HCT116 (cell line): ENCODE measurements around the gene EVX1. TPM values are rescaled to one million over a fixed set of nuclear protein-coding genes. Genes with fewer than 3 reads are reported as not detected.

Experiments
- ATAC-seq: fragments of 200-7000 bp; cut with Tn5 transposase; 2 replicates; pipeline ENCODE4 v1.9.1; 2020; ENCODE audit warnings: mild to moderate bottlenecking, moderate library complexity
- BruUV-seq: library from RNA; stranded (reverse); fragments of 400-500 nt; replicated peaks from 2 replicates; lab custom pipeline; 2021; lab: Mats Ljungman, UMichigan
- CTCF ChIA-PET: fragments of 300-600 bp; sonication (Branson Sonifier 250); formaldehyde crosslinking; loops from one replicate; lab custom pipeline; 2021; ENCODE audit warnings: antibody characterized with exemption; lab: Charles Lee
- POLR2A ChIA-PET: fragments of 300-600, 350-600 bp; sonication (Branson Sonifier 250); formaldehyde crosslinking; loops from one replicate; lab custom pipeline; 2021; ENCODE audit warnings: antibody characterized with exemption; lab: Charles Lee
- RAD21 ChIA-PET, 2 experiments: fragments of 300-600 bp; sonication (Branson Sonifier 250); formaldehyde crosslinking; loops; one replicate each; lab custom pipeline; 2023; ENCODE audit warnings: low total read pairs in 2 of 2; ENCODE audit not compliant: uncharacterized antibody in 2 of 2, unreplicated experiment in 2 of 2, low non-redundant PET in 1 of 2; lab: Charles Lee
- DNase-seq: peaks from one replicate; pipeline ENCODE4 v3.0.0-alpha.2; 2010; ENCODE audit warnings: low read depth, low spot score
- H2AFZ ChIP-seq: fragments of 200-600 bp; shearing (Covaris generic), sonication (generic); 2 replicates; pipeline ENCODE4 v1.6.1; 2017; ENCODE audit warnings: low read depth, mixed run types, mixed read lengths, antibody characterized with exemption, low read length; ENCODE audit not compliant: poor library complexity, severe bottlenecking
- H3K27ac ChIP-seq: 2 replicates; pipeline ENCODE4 v1.5.1; 2012; ENCODE audit warnings: low read depth, low read length
- H3K27me3 ChIP-seq: fragments of 200-600 bp; sonication (generic); 2 replicates; pipeline ENCODE4 v1.6.1; 2016; ENCODE audit warnings: mixed run types, low read length, mixed read lengths; ENCODE audit not compliant: insufficient read depth
- H3K36me3 ChIP-seq, 2 experiments: fragments of 200-500 bp in 1 of 2; fragments of 200-600 bp in 1 of 2; sonication (Bioruptor generic) in 1 of 2; sonication (generic) in 1 of 2; 2 replicates each; pipeline versions ENCODE4 v1.5.1 to v1.6.1; 2014 to 2016; ENCODE audit warnings: low read length in 2 of 2, inconsistent platforms in 1 of 2, mixed read lengths in 1 of 2, mixed run types in 1 of 2; ENCODE audit not compliant: insufficient read depth in 2 of 2, control insufficient read depth in 1 of 2
- H3K4me1 ChIP-seq, 2 experiments: fragments of 200-600 bp in 1 of 2; sonication (generic) in 1 of 2; 2 replicates each; pipeline versions ENCODE4 v1.5.1 to v1.6.1; 2012 to 2017; ENCODE audit warnings: low read length in 2 of 2, inconsistent platforms in 1 of 2, mild to moderate bottlenecking in 1 of 2, mixed read lengths in 1 of 2, mixed run types in 1 of 2, moderate library complexity in 1 of 2; ENCODE audit not compliant: insufficient read depth in 2 of 2, control insufficient read depth in 1 of 2
- H3K4me2 ChIP-seq: fragments of 200-600 bp; sonication (generic); 2 replicates; pipeline ENCODE4 v1.6.1; 2017; ENCODE audit warnings: mixed run types, low read length, mixed read lengths
- H3K4me3 ChIP-seq, 2 experiments: fragments of 200-600 bp in 1 of 2; sonication (generic) in 1 of 2; replicated peaks in 1 of 2; 2 replicates each; pipeline ENCODE4 v1.5.1; 2011 to 2016; ENCODE audit warnings: low read length in 2 of 2, control low read depth in 1 of 2, low read depth in 1 of 2, mild to moderate bottlenecking in 1 of 2, mixed read lengths in 1 of 2, mixed run types in 1 of 2
- H3K79me2 ChIP-seq: fragments of 200-600 bp; sonication (generic); 2 replicates; pipeline ENCODE4 v1.6.1; 2017; ENCODE audit warnings: mild to moderate bottlenecking, mixed run types, low read length, moderate library complexity, mixed read lengths; ENCODE audit not compliant: insufficient read depth
- H3K9ac ChIP-seq: fragments of 200-600 bp; sonication (generic); 2 replicates; pipeline ENCODE4 v1.6.1; 2016; ENCODE audit warnings: low read length, mixed read lengths
- H3K9me2 ChIP-seq: fragments of 200-600 bp; sonication (generic), shearing (Covaris generic); 2 replicates; pipeline ENCODE4 v1.6.1; 2017; ENCODE audit warnings: mixed run types, mild to moderate bottlenecking, moderate library complexity; ENCODE audit not compliant: insufficient read depth
- H3K9me3 ChIP-seq, 2 experiments: fragments of 200-500 bp in 1 of 2; fragments of 200-600 bp in 1 of 2; sonication (Bioruptor generic) in 1 of 2; sonication (generic) in 1 of 2; 2 replicates each; pipeline ENCODE4 v1.6.1; 2014 to 2017; ENCODE audit warnings: low read length in 2 of 2, mixed read lengths in 2 of 2, inconsistent platforms in 1 of 2, low read depth in 1 of 2, mild to moderate bottlenecking in 1 of 2, mixed run types in 1 of 2, moderate library complexity in 1 of 2; ENCODE audit not compliant: control insufficient read depth in 1 of 2, insufficient read depth in 1 of 2
- H4K20me1 ChIP-seq: fragments of 200-600 bp; sonication (generic), shearing (Covaris generic); 2 replicates; pipeline ENCODE4 v1.6.1; 2017; ENCODE audit warnings: mixed run types, mild to moderate bottlenecking, moderate library complexity; ENCODE audit not compliant: insufficient read depth
- EGR1 ChIP-seq: IDR thresholded peaks from 2 replicates; pipeline ENCODE4 v1.6.1; 2012; ENCODE audit warnings: low read depth
- EZH2phosphoT487 ChIP-seq: fragments of 200-600 bp; IDR thresholded peaks from 2 replicates; pipeline ENCODE4 v1.6.1; 2018; ENCODE audit warnings: antibody characterized with exemption, borderline replicate concordance
- FOSL1 ChIP-seq: IDR thresholded peaks from 2 replicates; pipeline ENCODE4 v1.6.1; 2012; ENCODE audit warnings: low read depth
- POLR2A ChIP-seq: IDR thresholded peaks from 2 replicates; pipeline ENCODE4 v1.7.0; 2011; ENCODE audit warnings: borderline replicate concordance; ENCODE audit not compliant: insufficient read depth, insufficient read length; ENCODE audit errors: extremely low read depth
- RAD21 ChIP-seq: IDR thresholded peaks from 2 replicates; pipeline ENCODE4 v1.6.1; 2012; ENCODE audit warnings: low read depth, mild to moderate bottlenecking
- SIN3A ChIP-seq: IDR thresholded peaks from 2 replicates; pipeline ENCODE4 v1.6.1; 2012; ENCODE audit warnings: low read depth
- SP1 ChIP-seq: IDR thresholded peaks from 2 replicates; pipeline ENCODE4 v1.6.1; 2012; ENCODE audit warnings: low read depth
- SRF ChIP-seq: IDR thresholded peaks from 2 replicates; pipeline ENCODE4 v1.6.1; 2012; ENCODE audit warnings: low read depth
- TCF7L2 ChIP-seq: IDR thresholded peaks from 2 replicates; pipeline ENCODE4 v1.7.0; 2011; ENCODE audit warnings: borderline replicate concordance, inconsistent platforms; ENCODE audit not compliant: insufficient read depth, insufficient read length; ENCODE audit errors: extremely low read depth
- intact Hi-C: fragments of 100-400 bp; cut with micrococcal nuclease; formaldehyde crosslinking; loops from 2 replicates; pipeline ENCODE4 v1.10.0; 2022
- total RNA-seq: library from RNA; stranded (reverse); gene quantifications from one replicate; pipeline ENCODE4 v1.2.1, GENCODE V29; 2021; ENCODE audit not compliant: unreplicated experiment
- TF ChIP-seq, protein P1 (sequence below): IDR thresholded peaks from 2 replicates; pipeline ENCODE4 v1.6.1; 2012
- TF ChIP-seq, protein P2 (sequence below): IDR thresholded peaks from 2 replicates; pipeline ENCODE4 v1.6.1; 2012

The EVX1 gene
- total RNA-seq, 1 experiment from 2014 or later = 0.25 TPM

DNA sequence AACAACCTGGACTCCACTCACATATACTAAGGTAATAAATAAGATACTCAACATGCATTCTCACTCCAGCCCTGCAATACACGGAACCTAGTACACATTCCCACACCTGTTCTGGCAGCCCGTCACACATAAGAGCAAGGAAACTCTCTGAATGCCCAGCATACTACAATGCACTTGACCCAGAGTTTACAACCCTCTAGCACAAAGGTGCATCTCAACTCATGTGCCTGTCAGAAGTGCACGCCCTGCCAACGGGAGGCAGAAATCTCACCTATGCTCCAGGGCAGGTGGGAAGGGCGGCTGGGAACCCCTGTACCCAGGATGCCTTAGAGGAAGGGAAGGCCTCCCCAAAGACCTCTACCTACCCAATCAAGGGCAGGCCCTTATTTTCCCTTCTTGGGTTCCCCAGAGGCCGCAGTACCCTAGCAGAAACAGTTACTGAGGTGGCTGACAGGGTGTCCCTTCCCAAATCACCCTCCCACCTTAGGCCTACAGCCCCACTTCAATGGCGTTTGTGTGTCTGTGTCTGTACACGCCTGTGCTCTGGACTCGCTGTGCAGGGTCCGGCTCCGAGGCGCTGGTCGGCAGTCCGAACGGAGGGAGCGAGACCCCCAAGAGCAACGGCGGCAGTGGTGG is 2.0 kb downstream of the EVX1 start:
- no TSS peak for BruUV-seq
- Histone ChIP-seq H3K9ac (no peak overlapping the region), H3K4me2 (no peak overlapping the region), H3K27me3 (no peaks in the 10 kb centered on the region), H3K36me3 (no peaks in the 10 kb centered on the region), H4K20me1 (no peaks in the 10 kb centered on the region), H2AFZ (no peak overlapping the region), H3K4me3 (no peak overlapping the region), H3K9me2 (no peaks in the 10 kb centered on the region), H3K9me3 (no peaks in the 10 kb centered on the region), H3K79me2 (no peaks in the 10 kb centered on the region), H3K4me1 (no peaks in the 10 kb centered on the region), H3K27ac (no peak overlapping the region)
- intact Hi-C loops = no loop called here
- ATAC-seq (no peak), DNase-seq (no peak)
- CTCF ChIA-PET = no interaction called here
- TF ChIP-seq EGR1 (no peak), SRF (no peak), RAD21 (no peak), POLR2A (no peak), FOSL1 (no peak), SIN3A (no peak), EZH2phosphoT487 (no peak), TCF7L2 (no peak), SP1 (no peak)
- TF ChIP-seq, protein P1, sequence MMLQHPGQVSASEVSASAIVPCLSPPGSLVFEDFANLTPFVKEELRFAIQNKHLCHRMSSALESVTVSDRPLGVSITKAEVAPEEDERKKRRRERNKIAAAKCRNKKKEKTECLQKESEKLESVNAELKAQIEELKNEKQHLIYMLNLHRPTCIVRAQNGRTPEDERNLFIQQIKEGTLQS = no peak
- TF ChIP-seq, protein P2, sequence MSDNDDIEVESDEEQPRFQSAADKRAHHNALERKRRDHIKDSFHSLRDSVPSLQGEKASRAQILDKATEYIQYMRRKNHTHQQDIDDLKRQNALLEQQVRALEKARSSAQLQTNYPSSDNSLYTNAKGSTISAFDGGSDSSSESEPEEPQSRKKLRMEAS = no peak
- POLR2A ChIA-PET = no interaction called here
- RAD21 ChIA-PET = no interaction called here
